IPS-15b (cell line): ENCODE measurements around the gene KCNH8.

ENCODE experiments used
- H3K27me3 ChIP-seq: one replicate; pipeline ENCODE4 v1.6.1; 2013; ENCODE audit warnings: low read length; ENCODE audit not compliant: control insufficient read depth, insufficient read depth
- H3K36me3 ChIP-seq: one replicate; pipeline ENCODE4 v1.6.1; 2013; ENCODE audit warnings: low read length; ENCODE audit not compliant: control insufficient read depth, insufficient read depth
- H3K4me1 ChIP-seq: one replicate; pipeline ENCODE4 v1.6.1; 2013; ENCODE audit warnings: mild to moderate bottlenecking, low read length; ENCODE audit not compliant: control insufficient read depth, insufficient read depth
- H3K4me3 ChIP-seq: one replicate; pipeline ENCODE4 v1.5.1; 2013; ENCODE audit warnings: low read depth, low read length
- H3K9ac ChIP-seq: one replicate; pipeline ENCODE4 v1.6.1; 2013; ENCODE audit warnings: low read depth, mild to moderate bottlenecking, low read length
- H3K9me3 ChIP-seq: one replicate; pipeline ENCODE4 v1.6.1; 2013; ENCODE audit warnings: mild to moderate bottlenecking, low read length; ENCODE audit not compliant: control insufficient read depth, insufficient read depth

KCNH8 gene

GRCh38 chr3:19190602-19191001 lies 42.3 kb downstream of the KCNH8 start:
- no peaks in the 10 kb centered on the region for H3K4me1 ChIP-seq
- no peaks in the 10 kb centered on the region for H3K36me3 ChIP-seq
- H3K27me3 ChIP-seq = no peaks in the 10 kb centered on the region
- no peak overlapping the region for H3K4me3 ChIP-seq
- no peak overlapping the region for H3K9ac ChIP-seq
- H3K9me3 ChIP-seq = no peaks in the 10 kb centered on the region

GRCh38 chr3:19199131-19199530 lies 50.8 kb downstream of the KCNH8 start:
- H3K9me3 ChIP-seq = no peaks in the 10 kb centered on the region
- no peaks in the 10 kb centered on the region for H3K27me3 ChIP-seq

GRCh38 chr3:19202303-19202702 lies 54.0 kb downstream of the KCNH8 start:
- H3K9me3 ChIP-seq = no peaks in the 10 kb centered on the region
- H3K4me3 ChIP-seq = no peak overlapping the region
- H3K9ac ChIP-seq = no peak overlapping the region
- H3K4me1 ChIP-seq = no peaks in the 10 kb centered on the region
- H3K27me3 ChIP-seq = no peaks in the 10 kb centered on the region
- no peaks in the 10 kb centered on the region for H3K36me3 ChIP-seq

More at GRCh38 chr3:19199131-19199530, 50.8 kb downstream of the KCNH8 start:
- Histone ChIP-seq H3K4me3 (no peak overlapping the region), H3K36me3 (no peaks in the 10 kb centered on the region), H3K9ac (no peak overlapping the region), H3K4me1 (no peaks in the 10 kb centered on the region)

- H3K9me3 ChIP-seq = no peaks in the 10 kb centered on the region
- H3K4me1 ChIP-seq = no peaks in the 10 kb centered on the region
- H3K9ac ChIP-seq = no peak overlapping the region
- no peaks in the 10 kb centered on the region for H3K27me3 ChIP-seq
- H3K36me3 ChIP-seq = no peaks in the 10 kb centered on the region
- H3K4me3 ChIP-seq = no peak overlapping the region
These were observed 54.4 kb downstream of the KCNH8 start for GRCh38 chr3:19202754-19203153.

- Histone ChIP-seq H3K4me1 (no peaks in the 10 kb centered on the region), H3K27me3 (no peaks in the 10 kb centered on the region), H3K4me3 (no peak overlapping the region), H3K36me3 (no peaks in the 10 kb centered on the region), H3K9me3 (no peaks in the 10 kb centered on the region), H3K9ac (no peak overlapping the region)
These were observed 58.2 kb downstream of the KCNH8 start for GRCh38 chr3:19206540-19206939.

- Histone ChIP-seq H3K4me3 (no peak overlapping the region), H3K36me3 (no peaks in the 10 kb centered on the region)
These were observed 65.4 kb downstream of the KCNH8 start for GRCh38 chr3:19213603-19214220.

GRCh38 chr3:19215427-19215826 lies 67.1 kb downstream of the KCNH8 start:
- Histone ChIP-seq H3K4me1 (peaks cover 5% of the 10 kb centered on the region), H3K27me3 (no peaks in the 10 kb centered on the region), H3K9me3 (no peaks in the 10 kb centered on the region), H3K36me3 (no peaks in the 10 kb centered on the region), H3K4me3 (no peak overlapping the region), H3K9ac (no peak overlapping the region)

More at GRCh38 chr3:19213603-19214220, 65.4 kb downstream of the KCNH8 start:
- H3K27me3 ChIP-seq = no peaks in the 10 kb centered on the region
- H3K9ac ChIP-seq = no peak overlapping the region
- H3K9me3 ChIP-seq = no peaks in the 10 kb centered on the region
- H3K4me1 ChIP-seq = peaks cover 5% of the 10 kb centered on the region

- Histone ChIP-seq H3K4me1 (peaks cover 5% of the 10 kb centered on the region), H3K9ac (no peak overlapping the region), H3K27me3 (no peaks in the 10 kb centered on the region), H3K9me3 (no peaks in the 10 kb centered on the region), H3K36me3 (no peaks in the 10 kb centered on the region), H3K4me3 (no peak overlapping the region)
These were observed 68.5 kb downstream of the KCNH8 start for GRCh38 chr3:19216669-19217337.

- Histone ChIP-seq H3K27me3 (no peaks in the 10 kb centered on the region), H3K9me3 (no peaks in the 10 kb centered on the region), H3K9ac (no peak overlapping the region), H3K36me3 (no peaks in the 10 kb centered on the region), H3K4me3 (no peak overlapping the region), H3K4me1 (no peaks in the 10 kb centered on the region)
These were observed 72.0 kb downstream of the KCNH8 start for GRCh38 chr3:19220311-19220710.

- Histone ChIP-seq H3K36me3 (no peaks in the 10 kb centered on the region), H3K27me3 (no peaks in the 10 kb centered on the region), H3K4me3 (no peak overlapping the region), H3K9me3 (no peaks in the 10 kb centered on the region), H3K4me1 (no peaks in the 10 kb centered on the region), H3K9ac (no peak overlapping the region)
These were observed 72.8 kb downstream of the KCNH8 start for GRCh38 chr3:19221081-19221480.

- H3K9me3 ChIP-seq = no peaks in the 10 kb centered on the region
- H3K9ac ChIP-seq = no peak overlapping the region
- no peak overlapping the region for H3K4me3 ChIP-seq
- no peaks in the 10 kb centered on the region for H3K36me3 ChIP-seq
- H3K27me3 ChIP-seq = no peaks in the 10 kb centered on the region
- H3K4me1 ChIP-seq = peaks cover 3% of the 10 kb centered on the region
These were observed 78.2 kb downstream of the KCNH8 start for GRCh38 chr3:19226479-19226878.

GRCh38 chr3:19228167-19228566 lies 79.9 kb downstream of the KCNH8 start:
- Histone ChIP-seq H3K9ac (no peak overlapping the region), H3K4me1 (peaks cover 3% of the 10 kb centered on the region), H3K4me3 (no peak overlapping the region), H3K36me3 (no peaks in the 10 kb centered on the region), H3K27me3 (no peaks in the 10 kb centered on the region), H3K9me3 (no peaks in the 10 kb centered on the region)
